G401 (cell line): ENCODE data around the gene ELOVL6. TPM values are rescaled to one million over a fixed set of nuclear protein-coding genes. Genes with fewer than 3 reads are reported as not detected.
"Not testable (repeated sequence)": the region's sequence is repeated elsewhere in the genome, so short reads cannot be mapped to it uniquely, and the experiment has no call there.

ENCODE experiments used
- DNase-seq: peaks from one replicate; pipeline ENCODE4 v3.0.0-alpha.2; 2015; ENCODE audit warnings: low spot score
- in situ Hi-C: cut with HindIII; loops from 2 replicates; pipeline ENCODE4 v1.10.0; 2016; ENCODE audit warnings: low sequenced_read_pairs, mixed read lengths
- total RNA-seq: library from RNA; depleted of rRNA; stranded (reverse); fragments of >200 nt; shearing (Covaris generic); gene quantifications from 2 replicates; pipeline ENCODE4 v1.2.3, GENCODE V29; 2014

ELOVL6 gene
- total RNA-seq, 1 experiment from 2014 or later: 40.5 TPM

DNA sequence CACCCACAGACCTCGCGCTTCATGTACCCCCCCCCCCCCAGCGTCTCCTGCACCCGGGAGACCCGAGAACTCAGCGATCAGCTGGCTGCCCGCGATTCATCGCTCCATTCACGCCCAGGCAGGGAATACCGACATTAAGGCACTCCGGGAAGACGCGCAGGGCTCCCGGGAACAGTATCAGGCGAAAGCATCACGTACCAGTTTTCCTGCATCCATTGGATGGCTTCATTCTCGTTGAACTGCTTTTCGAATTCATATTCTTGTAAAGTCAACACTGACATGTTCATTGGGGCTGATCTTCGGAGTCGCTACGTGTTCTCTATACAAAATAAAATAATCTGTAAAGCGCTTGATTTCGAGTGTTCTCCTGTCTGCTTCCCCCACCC lies 373 bp downstream of the ELOVL6 start:
- in situ Hi-C loops: no loop called here
- DNase-seq: peak; percentile 55

DNA sequence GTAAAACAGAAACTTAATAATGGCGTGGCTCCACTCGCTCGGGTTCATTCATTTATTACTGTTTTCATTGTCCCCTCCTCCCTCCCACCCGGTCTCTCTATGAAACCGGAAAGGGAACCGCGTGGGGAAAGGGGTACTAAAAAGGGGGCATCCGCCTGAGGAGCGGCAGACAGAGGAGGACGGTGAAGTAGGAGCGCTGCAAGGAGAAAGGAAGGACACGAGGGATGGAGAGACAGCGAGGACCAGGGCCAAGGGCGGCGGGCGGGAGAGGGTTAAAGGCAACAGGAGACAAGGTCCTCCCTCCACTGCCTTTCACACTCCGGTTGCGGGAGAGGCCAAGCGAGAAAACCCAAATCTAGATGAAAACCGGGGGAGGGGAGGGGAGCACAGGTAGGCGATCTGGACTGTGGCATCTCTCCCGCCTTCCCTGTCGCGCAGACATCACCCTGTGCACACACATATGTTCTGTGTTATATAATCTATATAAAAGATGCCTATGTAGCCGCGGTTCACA lies 829 bp downstream of the ELOVL6 start:
- in situ Hi-C loops: no loop called here
- peak; percentile 80 for DNase-seq

DNA sequence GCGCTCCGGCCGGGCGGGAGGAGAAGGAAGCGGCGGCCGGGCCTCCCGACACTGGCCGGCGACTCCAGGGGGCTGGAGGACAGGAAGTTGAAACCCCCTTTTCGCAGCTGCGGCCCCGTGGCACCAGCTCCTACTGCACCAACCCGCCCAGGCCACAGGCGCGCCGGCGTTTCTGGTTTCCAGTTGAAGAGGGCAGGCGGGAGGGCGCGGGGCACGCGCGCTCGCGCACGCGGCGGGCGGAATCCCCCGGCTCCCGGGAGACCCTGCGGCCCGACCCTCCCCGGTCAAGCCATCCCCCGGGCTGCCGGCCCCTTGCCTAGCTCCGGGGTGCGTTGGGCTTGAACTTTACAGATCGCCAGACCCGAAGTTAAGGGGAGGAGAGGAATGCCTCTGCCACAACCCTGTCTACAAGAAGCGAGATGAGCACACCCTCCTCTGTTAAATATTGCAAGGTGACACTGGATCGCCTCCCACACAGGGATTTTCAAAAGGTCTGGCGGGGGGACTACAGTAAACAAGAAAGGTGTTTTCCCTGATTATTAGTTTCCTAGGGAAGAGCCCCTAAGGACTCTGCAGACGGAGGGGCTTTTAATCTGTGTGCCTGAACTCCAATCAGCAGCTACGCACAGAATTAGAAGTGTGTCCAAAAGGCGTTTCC lies 1.4 kb downstream of the ELOVL6 start:
- DNase-seq: peak; percentile 47
- in situ Hi-C loops: no loop called here

DNA sequence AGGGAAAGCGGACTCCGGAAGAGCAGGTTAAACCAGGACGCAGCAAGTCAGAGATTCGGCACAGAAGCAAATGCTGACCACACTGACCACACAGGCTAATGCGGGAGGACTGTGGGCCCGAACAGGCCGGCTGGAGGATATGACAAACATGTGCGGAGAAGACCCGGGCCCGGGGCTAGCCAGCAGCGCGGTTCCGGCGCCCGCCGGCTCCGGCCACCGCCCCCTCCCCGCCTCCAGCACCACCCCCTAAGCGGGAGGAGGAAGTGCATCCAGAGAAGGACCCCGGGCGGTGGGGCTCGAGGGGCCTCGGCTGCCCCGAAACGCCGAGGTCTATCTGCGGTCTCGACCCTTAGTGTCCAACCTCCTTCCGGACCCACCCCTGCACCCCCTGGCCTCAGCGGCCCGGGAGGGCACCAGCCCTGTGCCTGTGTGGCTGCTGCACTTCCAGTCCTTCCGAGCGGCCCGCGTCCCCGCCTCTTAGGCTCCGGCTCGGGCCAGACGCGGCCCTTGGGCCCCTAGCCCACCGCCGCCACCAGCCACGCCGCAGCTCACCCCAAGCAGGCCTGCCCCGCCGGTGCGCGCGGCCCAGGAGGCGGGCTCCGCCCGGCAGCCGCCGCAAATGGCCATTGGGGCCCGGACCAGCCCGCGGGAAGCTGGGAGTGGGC lies 2.1 kb downstream of the ELOVL6 start:
- in situ Hi-C loops: no loop called here
- peak; percentile 34 for DNase-seq

DNA sequence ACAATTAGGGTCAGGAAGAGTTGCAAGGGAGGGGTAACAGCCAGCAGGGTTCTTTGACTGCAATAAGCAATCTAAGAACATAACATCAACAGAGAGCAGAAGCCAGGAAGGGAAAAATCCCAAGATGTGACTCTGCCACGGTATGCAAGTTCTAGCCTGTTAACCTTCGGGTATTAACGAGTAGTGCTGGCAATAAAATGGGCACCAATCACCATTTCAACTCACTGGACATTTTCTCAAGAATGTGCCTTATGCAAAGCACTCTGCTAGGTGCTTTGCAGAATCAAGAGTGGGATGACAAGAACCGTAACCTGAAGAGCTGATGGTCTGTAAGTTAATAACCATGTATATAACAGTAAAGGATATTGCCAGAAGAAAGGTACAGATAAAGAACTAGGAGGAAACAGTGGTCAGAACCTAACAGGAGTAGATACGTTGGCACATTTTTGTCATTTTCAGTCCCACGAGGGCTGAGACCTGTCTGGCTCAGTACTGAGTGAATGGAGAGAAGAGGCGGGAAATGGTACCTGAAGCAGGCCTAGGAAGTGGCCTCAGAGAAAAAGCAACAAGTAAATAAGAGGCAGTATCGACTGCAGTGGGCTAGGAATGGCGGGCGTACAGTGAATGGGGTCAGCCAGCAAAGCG lies 2.7 kb downstream of the ELOVL6 start:
- in situ Hi-C loops: no loop called here
- peak; percentile 39 for DNase-seq

DNA sequence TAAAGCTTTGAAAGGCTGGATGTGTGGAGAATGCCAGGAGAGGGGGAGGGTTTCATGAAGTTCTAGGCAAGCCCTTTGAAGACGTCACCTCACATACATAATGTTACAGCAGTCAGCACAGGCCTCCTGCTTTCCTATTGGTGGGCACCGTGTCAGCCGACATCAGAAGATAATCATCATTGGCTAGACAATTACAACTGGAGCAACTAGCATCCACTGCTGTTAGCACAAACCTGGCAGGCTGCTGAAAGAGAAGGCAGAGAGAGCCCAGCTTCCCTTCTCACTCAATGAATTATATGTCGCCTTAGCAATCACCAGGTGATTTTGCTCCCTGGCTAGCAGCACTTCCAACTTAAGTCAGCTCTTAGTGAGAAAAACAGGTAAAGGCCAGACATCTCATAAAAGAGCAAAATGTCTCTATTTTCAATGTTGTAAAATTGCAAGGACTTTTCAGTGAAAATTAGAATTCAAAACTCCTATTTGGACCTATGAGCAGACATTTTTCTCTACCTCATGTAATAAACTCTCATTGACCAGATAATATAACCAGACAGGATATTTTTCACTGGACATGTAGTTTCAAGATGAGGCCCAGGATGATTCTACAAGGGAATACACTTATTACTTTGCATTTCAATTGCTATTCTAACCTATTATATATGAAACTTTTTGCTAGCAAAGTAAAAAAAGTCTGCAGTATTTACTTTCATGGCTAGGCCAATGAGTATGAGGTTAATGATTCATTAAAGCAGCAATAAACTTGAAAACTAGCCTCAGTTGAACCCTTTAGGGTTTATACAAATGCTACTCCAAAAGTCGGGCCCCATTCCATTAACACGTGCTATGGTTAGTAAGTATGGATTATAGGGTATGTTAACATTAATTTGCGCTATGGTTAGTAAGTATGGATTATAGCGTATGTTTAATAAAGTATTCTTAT lies 4.3 kb downstream of the ELOVL6 start:
- peak; percentile 90 for DNase-seq
- in situ Hi-C loops: no loop called here

DNA sequence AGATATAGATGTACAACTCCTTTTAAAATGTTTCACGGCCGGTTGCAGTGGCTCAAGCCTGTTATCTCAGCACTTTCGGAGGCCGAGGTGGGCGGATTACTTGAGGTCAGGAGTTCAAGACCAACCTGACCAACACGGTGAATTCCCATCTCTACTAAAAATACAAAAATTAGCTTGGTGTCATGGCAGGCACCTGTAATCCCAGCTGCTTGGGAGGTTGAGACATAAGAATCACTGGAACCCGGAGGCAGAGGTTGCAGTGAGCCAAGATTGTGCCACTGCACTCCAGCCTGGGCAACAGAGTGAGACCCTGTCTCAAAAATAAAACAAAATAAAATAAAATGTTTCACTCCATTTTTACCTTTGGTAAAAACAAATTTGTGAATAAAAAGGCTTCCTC lies 5.1 kb downstream of the ELOVL6 start:
- in situ Hi-C loops, DNase-seq: not testable (repeated sequence)

DNA sequence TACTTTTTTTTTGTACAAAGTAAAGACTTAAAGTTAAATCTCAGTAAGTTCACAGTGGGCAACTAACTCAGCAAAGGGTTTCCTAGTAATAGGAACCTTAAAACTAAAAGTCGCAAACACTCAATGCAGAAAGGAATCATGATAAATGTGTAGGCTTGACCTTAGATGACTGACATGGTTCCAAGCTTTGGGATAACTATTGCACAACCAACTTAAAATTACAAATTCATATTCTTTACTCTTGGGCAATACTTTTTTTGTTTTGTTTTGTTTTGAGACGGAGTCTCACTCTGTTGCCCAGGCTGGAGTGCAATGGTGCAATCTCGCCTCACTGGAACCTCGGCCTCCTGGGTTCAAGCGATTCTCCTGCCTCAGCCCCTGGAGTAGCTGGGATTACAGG lies 8.2 kb downstream of the ELOVL6 start:
- DNase-seq: no peak
- in situ Hi-C loops: no loop called here

DNA sequence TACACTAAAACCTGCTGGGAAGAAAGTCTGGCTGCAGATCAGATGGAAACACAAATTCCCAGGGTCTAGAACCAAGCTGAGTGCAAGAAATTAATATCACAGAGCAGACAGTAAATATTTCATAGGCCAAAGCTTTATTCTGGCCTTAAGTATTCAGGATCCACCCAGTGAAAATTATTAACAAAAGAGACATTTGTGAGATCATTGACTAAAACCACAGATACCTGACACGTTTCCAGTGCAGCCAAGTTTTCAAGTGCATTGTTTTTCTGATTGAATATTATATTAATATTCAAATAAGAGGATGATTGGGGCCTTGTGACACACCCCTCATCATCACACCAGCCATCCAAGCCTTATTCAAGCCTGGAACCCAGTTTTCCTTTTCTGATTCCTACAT lies 10.3 kb downstream of the ELOVL6 start:
- in situ Hi-C loops: no loop called here
- DNase-seq: no peak

DNA sequence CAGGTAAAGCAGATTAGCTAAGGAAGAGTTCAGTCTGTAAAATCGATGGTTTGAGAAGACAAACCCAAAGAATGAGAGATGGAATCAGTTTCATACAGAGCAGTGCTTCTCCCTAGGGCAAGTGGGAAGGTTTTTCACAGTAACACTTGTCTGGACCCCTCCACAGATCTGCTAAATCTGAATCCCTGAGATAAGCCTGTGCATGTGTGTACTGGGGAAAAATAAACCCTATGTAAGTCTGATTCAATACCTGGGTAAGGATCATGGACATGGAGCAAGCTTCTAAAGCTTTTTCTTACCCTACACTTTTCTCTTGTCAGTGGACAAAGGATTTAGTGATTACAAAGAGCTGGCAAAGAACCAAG lies 13.6 kb downstream of the ELOVL6 start:
- in situ Hi-C loops: no loop called here
- DNase-seq: no peak

DNA sequence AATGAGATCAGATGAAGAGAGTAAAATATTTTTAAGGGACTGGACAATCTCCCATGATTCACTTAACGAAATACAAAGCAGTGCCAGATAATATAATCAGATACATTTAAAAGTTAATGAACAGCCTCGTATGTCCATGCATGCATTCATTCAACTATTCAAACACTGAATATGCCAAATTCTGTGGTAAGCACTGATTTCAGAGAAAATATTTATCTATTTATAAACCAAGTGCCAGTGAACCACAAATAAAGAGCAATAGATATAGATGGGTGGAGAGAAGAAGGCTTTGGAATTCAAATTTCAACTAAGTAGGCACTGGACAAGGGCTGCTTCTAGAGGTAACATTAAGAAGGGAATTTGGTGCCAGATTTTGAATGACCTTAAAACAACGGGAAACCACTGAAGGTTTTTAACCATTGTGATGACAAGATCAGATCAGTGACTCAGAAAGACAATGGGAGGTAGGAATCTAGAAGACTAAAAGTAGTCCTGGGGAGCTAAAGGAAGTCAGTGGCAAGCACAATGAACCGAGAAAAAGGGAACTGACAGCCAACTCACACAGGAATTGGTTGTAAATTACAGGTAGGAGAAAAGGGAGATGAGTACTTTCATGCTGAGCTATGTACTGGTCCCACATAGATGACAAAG lies 14.2 kb downstream of the ELOVL6 start:
- no peak for DNase-seq
- in situ Hi-C loops: no loop called here

DNA sequence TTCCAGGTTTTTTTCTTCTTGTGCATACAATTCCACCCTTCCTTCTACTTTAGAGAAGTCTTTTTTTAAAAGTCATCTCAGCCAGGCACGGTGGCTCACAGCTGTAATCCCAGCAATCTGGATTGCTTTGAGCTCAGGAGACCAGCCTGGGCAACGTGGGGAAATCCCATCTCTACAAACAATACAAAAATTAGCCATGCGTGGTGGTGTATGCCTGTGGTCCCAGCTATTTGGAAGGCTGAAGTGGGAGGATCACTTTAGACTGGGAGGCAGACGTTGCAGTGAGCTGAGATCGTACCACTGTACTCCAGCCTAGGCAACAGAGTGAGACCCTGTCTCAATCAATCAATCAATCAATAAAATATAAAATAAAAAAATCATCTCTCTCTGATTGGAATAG lies 14.8 kb downstream of the ELOVL6 start:
- in situ Hi-C loops: no loop called here
- no peak for DNase-seq

DNA sequence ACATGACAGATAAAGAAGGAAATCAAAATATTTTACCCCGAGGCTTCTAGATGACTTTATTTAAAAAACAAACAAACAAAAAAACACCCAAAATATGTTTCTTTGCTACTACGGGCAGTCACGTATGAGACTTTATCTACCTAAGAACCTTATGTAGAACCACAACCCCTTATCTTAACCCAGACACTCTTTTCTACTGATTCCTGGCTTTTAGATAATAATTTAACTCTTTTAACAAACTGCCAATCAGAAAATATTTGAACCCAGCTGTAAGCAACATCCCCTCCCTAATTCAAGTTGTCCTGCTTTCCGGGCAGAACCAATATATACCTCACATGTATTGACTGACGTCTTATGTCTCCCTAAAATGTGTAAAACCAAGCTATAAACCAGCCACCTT lies 15.4 kb downstream of the ELOVL6 start:
- DNase-seq: no peak
- in situ Hi-C loops: no loop called here

DNA sequence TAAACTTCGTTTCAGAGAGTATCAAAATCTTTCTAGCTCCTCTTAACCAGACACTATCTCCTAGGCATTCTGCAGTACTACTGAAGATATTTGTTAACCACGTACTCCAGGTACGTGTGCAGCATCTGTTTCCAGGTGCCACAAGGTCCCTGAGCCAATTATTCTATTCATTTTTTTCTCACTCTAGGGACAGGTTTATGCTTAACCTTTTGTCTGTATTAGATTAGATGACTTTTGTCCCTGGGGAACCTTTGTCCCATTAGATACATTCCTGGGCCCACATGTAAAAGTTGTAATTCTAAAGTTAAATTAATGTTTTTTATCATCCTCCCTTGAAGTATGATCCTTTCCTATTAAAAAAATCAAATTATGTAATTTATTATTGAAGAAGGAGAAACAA lies 16.5 kb downstream of the ELOVL6 start:
- no peak for DNase-seq
- in situ Hi-C loops: no loop called here

DNA sequence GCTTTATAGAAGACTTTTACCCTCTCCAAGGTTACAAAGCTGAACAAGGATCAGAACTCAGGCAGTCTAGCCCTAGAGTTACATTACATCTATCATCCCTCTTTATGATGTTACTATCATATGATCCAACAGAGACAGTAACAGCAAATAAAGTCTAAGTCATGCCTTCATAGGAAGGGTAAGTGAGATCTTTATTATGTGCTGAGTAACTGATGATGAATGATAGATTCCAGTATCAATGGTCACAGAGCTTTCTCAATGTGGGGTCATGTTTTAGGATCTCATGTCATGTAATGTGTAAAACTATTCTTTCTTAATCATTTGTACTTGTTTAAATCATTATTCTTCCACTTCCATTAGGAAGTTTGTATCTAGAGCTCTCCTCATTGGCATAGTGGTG lies 22.8 kb downstream of the ELOVL6 start:
- in situ Hi-C loops: no loop called here

DNA sequence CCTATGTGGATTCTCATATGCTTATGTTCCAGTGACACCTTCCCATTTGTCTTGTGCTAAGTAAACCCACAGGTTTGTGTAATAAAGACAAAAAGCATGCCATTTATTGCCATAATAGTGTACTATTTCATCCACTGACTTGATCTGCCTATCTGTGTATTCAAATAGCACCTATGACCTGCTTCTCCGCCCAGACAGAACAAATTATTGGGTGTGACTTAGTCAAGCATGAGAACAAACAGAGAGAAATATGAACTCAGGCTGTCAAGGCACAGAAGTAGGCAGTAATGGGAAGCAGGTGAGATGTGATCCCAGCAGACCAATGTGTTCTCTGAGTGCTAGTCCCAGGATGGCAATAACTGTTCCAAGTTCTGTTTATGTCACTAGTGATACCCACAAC lies 25.4 kb downstream of the ELOVL6 start:
- DNase-seq: no peak
- in situ Hi-C loops: no loop called here

More for the DNA sequence above, 22.8 kb downstream of the ELOVL6 start:
- DNase-seq: no peak

DNA sequence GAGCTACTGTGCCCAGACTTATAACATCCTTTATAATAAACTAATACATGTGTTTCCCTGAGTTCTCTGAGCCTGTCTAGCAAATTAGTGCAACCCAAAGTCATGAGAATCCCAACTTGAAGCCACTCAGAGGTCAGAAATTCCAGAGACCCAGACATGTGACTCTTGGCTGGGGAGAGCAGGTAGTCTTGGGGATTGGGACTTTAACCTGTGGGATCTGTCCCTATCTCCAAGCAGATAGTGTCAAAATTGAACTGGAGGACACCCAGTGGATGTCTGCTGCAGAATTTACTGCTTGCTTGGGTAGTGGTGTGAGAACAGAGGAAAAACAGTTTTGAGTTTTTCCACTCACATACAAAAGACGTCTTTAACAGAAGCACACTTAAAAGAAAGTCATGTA lies 26.4 kb downstream of the ELOVL6 start:
- in situ Hi-C loops: no loop called here
- no peak for DNase-seq

DNA sequence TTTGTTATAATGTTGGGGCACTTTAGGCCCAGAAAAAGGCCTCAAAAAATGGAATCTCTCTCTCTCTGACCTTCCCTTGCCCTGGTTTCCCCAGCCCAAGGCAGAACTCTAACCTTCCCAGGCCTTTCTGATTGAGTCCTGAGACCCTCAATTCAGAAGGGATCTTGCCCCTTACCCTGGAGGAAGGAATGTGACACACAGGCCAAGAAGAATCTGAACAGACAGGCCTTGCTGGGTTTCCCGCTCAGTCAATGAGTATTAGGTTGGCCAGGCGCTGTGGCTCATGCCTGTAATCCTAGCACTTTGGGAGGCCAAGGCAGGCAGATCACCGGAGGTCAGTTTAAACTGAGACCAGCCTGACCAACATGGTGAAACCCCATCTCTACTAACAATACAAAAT lies 27.6 kb downstream of the ELOVL6 start:
- no peak for DNase-seq
- in situ Hi-C loops: no loop called here
